Upper lobe of left lung (tissue), 4 donors: ENCODE results near the gene MINDY2.

Experiments
- EP300 ChIP-seq, 4 donors: sonication (generic); formaldehyde crosslinking; IDR thresholded peaks; one replicate each; pipeline ENCODE4 v1.5.1; 2017; ENCODE audit warnings: antibody characterized with exemption in 4 of 4, control low read depth in 2 of 4
- POLR2A ChIP-seq, 4 donors: fragments of 450-650 bp; IDR thresholded peaks; one replicate each; pipeline ENCODE4 v1.5.1; 2016 to 2017; ENCODE audit warnings: antibody characterized with exemption in 4 of 4, mild to moderate bottlenecking in 2 of 4
- TF ChIP-seq, protein P1 (sequence below), 6 experiments: fragments of 450-650 bp in 4 of 6; fragments of 200-600 bp in 2 of 6; sonication (generic) in 2 of 6; IDR thresholded peaks; one replicate each; pipeline ENCODE4 v1.5.1; 2016 to 2019; ENCODE audit warnings: antibody characterized with exemption in 6 of 6

DNA sequence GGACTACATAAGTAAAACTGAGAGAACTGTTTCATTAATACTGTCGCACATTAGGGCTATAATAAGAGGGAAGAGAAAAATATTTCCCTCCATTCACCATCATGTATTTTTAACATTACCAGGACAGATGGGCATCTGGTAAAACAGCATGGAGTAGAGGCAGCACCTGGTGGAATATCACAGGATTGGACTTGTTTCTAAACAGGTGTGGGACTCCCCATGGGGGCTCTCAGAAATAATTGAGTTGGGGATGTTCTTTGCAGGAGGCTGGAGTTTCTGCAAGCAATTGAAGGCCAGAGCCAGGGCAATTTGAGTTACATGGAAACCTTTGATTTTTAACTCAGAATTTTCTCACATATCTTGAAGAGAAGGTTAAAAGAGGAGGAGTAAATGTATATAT lies 8.4 kb upstream of the MINDY2 start:
- TF ChIP-seq, protein P1, sequence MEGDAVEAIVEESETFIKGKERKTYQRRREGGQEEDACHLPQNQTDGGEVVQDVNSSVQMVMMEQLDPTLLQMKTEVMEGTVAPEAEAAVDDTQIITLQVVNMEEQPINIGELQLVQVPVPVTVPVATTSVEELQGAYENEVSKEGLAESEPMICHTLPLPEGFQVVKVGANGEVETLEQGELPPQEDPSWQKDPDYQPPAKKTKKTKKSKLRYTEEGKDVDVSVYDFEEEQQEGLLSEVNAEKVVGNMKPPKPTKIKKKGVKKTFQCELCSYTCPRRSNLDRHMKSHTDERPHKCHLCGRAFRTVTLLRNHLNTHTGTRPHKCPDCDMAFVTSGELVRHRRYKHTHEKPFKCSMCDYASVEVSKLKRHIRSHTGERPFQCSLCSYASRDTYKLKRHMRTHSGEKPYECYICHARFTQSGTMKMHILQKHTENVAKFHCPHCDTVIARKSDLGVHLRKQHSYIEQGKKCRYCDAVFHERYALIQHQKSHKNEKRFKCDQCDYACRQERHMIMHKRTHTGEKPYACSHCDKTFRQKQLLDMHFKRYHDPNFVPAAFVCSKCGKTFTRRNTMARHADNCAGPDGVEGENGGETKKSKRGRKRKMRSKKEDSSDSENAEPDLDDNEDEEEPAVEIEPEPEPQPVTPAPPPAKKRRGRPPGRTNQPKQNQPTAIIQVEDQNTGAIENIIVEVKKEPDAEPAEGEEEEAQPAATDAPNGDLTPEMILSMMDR (IDR thresholded peaks at IDR 0.05) = no peak
- TF ChIP-seq POLR2A (IDR thresholded peaks at IDR 0.05) (no peak), EP300 (IDR thresholded peaks at IDR 0.05) (no peak)
